Fibroblast of the aortic adventitia (primary cell): Measurements from ENCODE around the gene PCK1. TPM values are rescaled to one million over a fixed set of nuclear protein-coding genes. Genes with fewer than 3 reads are reported as not detected.

Experiments
- DNase-seq: peaks from one replicate; pipeline ENCODE4 v3.0.0-alpha.2; 2010; ENCODE audit warnings: low read depth
- H3K4me3 ChIP-seq: 2 replicates; pipeline ENCODE4 v1.5.1; 2011; ENCODE audit warnings: low read depth, mild to moderate bottlenecking, control low read depth, low read length, moderate library complexity
- total RNA-seq: library from RNA; depleted of rRNA; stranded (reverse); fragments of >200 nt; gene quantifications from 2 replicates; pipeline ENCODE4 v1.2.3, GENCODE V29; 2012; ENCODE audit warnings: low replicate concordance
- TF ChIP-seq, protein P1 (sequence below): IDR thresholded peaks from 2 replicates; pipeline ENCODE4 v1.5.1; 2011; ENCODE audit warnings: mild to moderate bottlenecking, low read length, control low read depth, inconsistent platforms; ENCODE audit not compliant: insufficient read depth

Gene PCK1
- total RNA-seq, 1 donor = not detected

GRCh38 chr20:57585466-57586213 lies 24.7 kb downstream of the PCK1 start:
- TF ChIP-seq, protein P1, sequence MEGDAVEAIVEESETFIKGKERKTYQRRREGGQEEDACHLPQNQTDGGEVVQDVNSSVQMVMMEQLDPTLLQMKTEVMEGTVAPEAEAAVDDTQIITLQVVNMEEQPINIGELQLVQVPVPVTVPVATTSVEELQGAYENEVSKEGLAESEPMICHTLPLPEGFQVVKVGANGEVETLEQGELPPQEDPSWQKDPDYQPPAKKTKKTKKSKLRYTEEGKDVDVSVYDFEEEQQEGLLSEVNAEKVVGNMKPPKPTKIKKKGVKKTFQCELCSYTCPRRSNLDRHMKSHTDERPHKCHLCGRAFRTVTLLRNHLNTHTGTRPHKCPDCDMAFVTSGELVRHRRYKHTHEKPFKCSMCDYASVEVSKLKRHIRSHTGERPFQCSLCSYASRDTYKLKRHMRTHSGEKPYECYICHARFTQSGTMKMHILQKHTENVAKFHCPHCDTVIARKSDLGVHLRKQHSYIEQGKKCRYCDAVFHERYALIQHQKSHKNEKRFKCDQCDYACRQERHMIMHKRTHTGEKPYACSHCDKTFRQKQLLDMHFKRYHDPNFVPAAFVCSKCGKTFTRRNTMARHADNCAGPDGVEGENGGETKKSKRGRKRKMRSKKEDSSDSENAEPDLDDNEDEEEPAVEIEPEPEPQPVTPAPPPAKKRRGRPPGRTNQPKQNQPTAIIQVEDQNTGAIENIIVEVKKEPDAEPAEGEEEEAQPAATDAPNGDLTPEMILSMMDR = no peak
- DNase-seq = no peak
- no peak overlapping the region for H3K4me3 ChIP-seq

- TF ChIP-seq, protein P1 = no peak
- no peak overlapping the region for H3K4me3 ChIP-seq
- no peak for DNase-seq
Observed at GRCh38 chr20:57586370-57586793, 25.5 kb downstream of the PCK1 start.

GRCh38 chr20:57586943-57587277 lies 26.0 kb downstream of the PCK1 start:
- no peak overlapping the region for H3K4me3 ChIP-seq
- DNase-seq = no peak
- TF ChIP-seq, protein P1 = no peak

DNA sequence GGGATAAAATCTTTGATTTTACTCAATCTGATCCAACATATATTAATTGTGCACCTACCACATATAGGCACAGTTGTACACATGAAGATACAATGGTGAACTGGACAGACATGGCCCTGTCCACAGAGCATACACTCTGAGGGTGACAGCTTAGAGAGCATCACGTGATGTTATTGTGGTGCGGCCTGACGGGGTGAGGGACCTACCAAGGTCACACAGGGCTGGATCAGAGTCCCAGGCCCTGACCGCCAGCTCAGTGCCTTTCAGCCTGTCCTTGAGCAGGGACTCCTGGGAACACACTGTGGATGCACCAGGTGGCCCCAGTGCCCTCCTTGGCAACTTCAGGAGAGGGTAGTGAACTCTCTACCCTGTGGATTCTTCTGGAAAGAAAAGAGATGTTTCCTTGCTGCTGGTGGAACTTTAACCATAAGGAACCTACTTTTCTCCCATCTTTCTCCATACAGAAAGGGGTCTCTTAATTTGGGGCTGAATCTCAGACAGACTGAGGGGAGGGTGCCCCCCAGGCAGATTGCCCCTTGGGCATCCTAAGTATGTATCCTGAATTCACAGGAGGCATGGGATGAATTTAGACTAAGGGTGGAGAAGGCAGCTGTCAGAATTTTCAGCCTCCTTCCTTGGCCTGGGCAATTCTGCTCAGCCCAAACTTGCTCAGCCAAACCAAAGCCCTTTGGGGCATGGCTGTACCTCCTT lies 26.5 kb downstream of the PCK1 start:
- TF ChIP-seq, protein P1 = no peak
- no peak for DNase-seq

GRCh38 chr20:57587989-57588377 lies 27.1 kb downstream of the PCK1 start:
- H3K4me3 ChIP-seq = no peak overlapping the region
- TF ChIP-seq, protein P1 = no peak
- DNase-seq = no peak

More for the DNA sequence above, 26.5 kb downstream of the PCK1 start:
- H3K4me3 ChIP-seq = no peak overlapping the region

- DNase-seq = no peak
Observed at GRCh38 chr20:57588596-57588995, 27.7 kb downstream of the PCK1 start.

More at GRCh38 chr20:57588596-57588995, 27.7 kb downstream of the PCK1 start:
- TF ChIP-seq, protein P1 = no peak
- H3K4me3 ChIP-seq = no peak overlapping the region
